Effector memory CD4-positive, alpha-beta T cell (primary cell): ENCODE measurements around the gene DDX19B.
"Not testable (repeated sequence)": the region's sequence is repeated elsewhere in the genome, so short reads cannot be mapped to it uniquely, and the experiment has no call there.

Experiments used
- DNase-seq, 3 donors: peaks; one replicate each; pipeline ENCODE4 v3.0.0-alpha.2; 2020
- H3K27ac ChIP-seq: 2 replicates; pipeline ENCODE4 v1.7.0; 2013; ENCODE audit warnings: mild to moderate bottlenecking, low read length, moderate library complexity; ENCODE audit not compliant: insufficient read depth, poor library complexity, severe bottlenecking
- H3K27me3 ChIP-seq: replicated peaks from 2 replicates; pipeline ENCODE4 v1.7.0; 2013; ENCODE audit warnings: mild to moderate bottlenecking, low read length; ENCODE audit not compliant: insufficient read depth, control insufficient read depth, poor library complexity, severe bottlenecking
- H3K36me3 ChIP-seq: 2 replicates; pipeline ENCODE4 v1.7.0; 2013; ENCODE audit warnings: mild to moderate bottlenecking, low read length, moderate library complexity; ENCODE audit not compliant: control insufficient read depth, insufficient read depth
- H3K4me1 ChIP-seq: 2 replicates; pipeline ENCODE4 v1.7.0; 2013; ENCODE audit warnings: low read length, mild to moderate bottlenecking; ENCODE audit not compliant: control insufficient read depth, insufficient read depth, poor library complexity, severe bottlenecking
- H3K4me3 ChIP-seq: 2 replicates; pipeline ENCODE4 v1.7.0; 2013; ENCODE audit warnings: low read length, low read depth, mild to moderate bottlenecking; ENCODE audit not compliant: insufficient read depth, poor library complexity, severe bottlenecking
- H3K9me3 ChIP-seq: 2 replicates; pipeline ENCODE4 v1.7.0; 2013; ENCODE audit warnings: mild to moderate bottlenecking, low read length, moderate library complexity; ENCODE audit not compliant: control insufficient read depth
- total RNA-seq, 3 donors: gene quantifications; one replicate each; lab custom pipeline; 2026; lab: John Stamatoyannopoulos, UW

DDX19B gene
- 15.2 to 20.7 (median 17.7) reads per million in 3 donors for total RNA-seq

DNA sequence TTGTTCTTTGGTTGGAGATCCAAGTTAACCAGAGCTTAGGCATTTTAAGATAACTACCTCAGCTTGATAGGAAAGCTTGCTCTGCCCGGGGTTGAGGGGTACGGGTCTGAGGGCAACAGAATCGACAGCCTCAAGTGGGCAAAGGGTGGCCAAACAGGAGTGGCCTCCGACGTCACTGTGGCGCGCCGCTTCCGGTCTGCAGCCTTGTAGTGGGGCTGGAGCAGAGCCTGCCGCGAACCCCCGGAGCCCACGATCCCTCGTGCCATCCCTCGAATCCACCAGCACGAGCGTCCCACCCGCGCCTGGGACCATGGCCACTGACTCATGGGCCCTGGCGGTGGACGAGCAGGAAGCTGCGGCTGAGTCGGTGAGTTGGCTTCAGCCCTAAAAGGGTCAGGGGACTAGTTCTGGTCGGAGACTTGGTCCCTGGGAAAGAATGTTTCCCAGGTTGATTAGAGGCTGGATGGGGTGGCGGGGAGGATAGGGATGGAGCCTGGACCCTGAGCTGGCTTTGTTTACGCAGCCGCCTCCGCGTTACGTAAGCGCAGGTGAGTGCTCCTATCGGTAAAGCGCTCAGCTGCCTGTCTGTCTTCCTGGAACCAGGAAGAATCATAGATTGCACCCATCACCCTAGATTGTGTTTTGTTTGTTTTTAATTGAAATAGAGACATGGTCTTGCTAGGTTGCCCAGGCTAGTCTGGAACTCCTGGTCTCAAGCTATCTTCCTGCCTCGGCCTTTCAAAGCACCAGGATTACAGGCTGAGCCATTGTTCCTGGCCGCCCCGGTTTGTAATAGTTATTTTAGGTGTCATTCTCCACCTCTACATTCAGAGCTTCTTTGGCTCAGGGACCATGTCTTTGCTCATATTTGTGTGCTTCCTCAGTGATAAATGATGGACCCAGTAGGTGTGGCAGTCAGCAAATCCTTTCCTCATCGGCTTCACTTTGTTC is at the start of gene DDX19B:
Gene DDX19B (plus strand): TSS at position 199 of the 951 bp plus-strand sequence. CDS start 112 bp downstream, at position 311.
- peak; percentile 27 to 42 (median 28) for DNase-seq
- H3K9me3 ChIP-seq: no peaks in the 10 kb centered on the region
- H3K4me3 ChIP-seq: peak within 1 kb of the TSS; percentile 76
- peak within 1 kb of the TSS; percentile 92 for H3K27ac ChIP-seq
- H3K27me3 ChIP-seq: no peaks in the 10 kb centered on the region
- H3K36me3 ChIP-seq: no peaks in the 10 kb centered on the region
- peaks cover 11% of the 10 kb centered on the region for H3K4me1 ChIP-seq

DNA sequence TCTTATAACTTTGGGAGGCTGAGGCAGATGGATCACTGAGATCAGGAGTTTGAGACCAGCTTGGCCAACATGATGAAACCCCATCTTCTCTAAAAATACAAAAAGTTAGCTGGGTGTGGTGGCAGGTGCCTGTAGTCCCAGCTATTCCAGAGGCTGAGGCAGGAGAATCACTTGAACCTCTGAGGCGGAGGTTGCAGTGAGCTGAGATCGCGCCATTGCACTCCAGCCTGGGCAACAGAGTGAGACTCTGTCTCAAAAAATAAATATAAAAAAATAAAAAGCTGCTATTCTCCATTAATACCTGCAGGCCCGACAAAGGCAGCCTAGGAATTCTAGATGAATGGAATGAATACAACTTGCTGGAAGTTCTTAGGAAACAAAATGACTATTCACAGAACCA is 49.3 kb upstream of the DDX19B start:
- not testable (repeated sequence) for H3K27ac ChIP-seq, DNase-seq

DNA sequence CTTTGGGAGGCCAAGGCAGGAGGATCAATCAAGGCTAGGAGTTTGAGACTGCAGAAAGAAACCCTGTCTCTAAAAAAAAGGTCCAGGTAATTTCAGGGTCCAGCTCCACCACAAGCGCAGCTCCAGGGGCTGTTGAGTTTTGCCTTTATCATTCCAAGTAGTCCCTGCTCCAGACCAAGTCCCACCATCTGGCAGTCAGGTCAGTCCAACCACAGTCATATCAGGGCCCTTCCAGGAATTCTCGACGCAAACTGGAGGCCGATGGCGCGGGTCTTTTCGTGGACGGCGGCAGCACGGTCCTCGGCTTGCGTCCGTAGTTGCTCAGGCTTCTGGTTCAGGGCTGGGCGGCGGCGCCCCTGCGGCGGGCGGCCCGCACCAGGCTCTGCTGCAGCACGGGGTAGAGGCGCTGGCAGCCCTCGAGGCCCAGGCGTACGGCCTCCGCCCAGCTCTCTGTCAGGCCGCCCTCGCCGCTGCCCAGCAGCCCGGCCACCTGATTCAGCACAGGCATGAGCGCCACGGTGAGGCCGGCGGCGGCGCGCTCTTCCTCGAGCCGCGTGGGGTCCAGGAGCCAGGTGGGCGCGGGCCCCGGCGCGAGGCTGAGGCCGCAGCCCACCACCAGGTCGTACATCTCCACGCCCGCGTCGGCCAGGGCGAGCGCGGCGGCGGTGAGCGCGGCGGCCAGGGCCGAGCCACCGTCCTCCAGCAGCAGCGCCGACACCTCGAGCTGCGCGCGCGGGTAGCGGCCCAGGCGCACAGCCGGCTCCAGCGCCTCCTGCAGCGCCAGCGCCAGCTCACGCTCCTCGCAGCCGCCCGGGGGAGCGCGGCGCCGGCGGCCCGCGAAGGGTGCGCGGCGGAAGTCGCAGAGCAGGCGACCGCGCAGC is 48.0 kb upstream of the DDX19B start:
- DNase-seq: peak in 2 of 3 donors; percentile 6 to 16
- Histone ChIP-seq H3K9me3 (no peaks in the 10 kb centered on the region), H3K36me3 (peaks cover 19% of the 10 kb centered on the region), H3K4me3 (peak overlapping the region; percentile 59), H3K4me1 (peaks cover 10% of the 10 kb centered on the region), H3K27ac (peak overlapping the region; percentile 86), H3K27me3 (no peaks in the 10 kb centered on the region)

More for the DNA sequence above, 49.3 kb upstream of the DDX19B start:
- not testable (repeated sequence) for H3K9me3 ChIP-seq, H3K4me3 ChIP-seq, H3K27me3 ChIP-seq
- peaks cover 10% of the 10 kb centered on the region for H3K4me1 ChIP-seq
- peaks cover 10% of the 10 kb centered on the region for H3K36me3 ChIP-seq

DNA sequence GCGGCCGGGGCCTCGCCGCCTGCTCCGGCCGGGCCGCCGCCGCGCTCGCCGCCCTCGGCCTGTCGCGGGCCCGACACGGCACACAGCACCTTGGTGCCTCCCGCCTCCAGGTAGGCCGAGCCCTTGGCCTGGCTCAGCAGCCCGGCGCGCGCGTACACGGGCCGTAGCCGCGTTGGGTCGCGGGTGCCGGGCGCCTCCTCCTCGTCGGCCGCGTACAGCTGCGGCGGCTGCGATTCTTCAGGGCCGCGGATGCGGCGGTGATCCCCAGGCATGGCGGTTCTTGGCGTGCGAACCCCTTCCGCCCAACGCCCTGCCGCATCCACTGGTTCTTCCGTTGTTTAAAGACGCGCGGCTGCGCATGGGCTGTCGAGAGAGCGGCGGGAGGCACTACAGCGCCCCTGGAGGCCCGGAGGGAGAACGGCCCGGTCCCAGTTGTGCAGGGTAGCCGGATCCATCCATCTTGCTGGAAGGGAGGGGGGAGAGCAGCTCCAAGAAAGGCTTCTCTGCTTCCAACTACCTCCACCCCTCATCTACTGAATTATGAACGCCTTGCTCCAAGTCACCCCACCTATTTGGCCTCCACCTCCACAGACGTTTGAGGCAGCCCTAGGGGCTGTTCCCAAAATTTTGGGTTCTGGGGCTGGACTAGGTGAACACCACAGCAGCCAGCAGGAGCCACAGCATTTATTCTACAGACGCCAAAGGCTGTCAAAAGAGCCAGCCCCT is 47.2 kb upstream of the DDX19B start, which contains the start of gene EXOSC6:
Gene EXOSC6 (minus strand): TSS at position 312 of the 726 bp plus-strand sequence. CDS start 40 bp downstream, at position 272.
- DNase-seq: peak; percentile 86 to 88 (median 86)
- peak within 1 kb of the TSS; percentile 70 for H3K4me3 ChIP-seq
- H3K27ac ChIP-seq: peak within 1 kb of the TSS; percentile 86
- peaks cover 26% of the 10 kb centered on the region for H3K36me3 ChIP-seq
- no peaks in the 10 kb centered on the region for H3K9me3 ChIP-seq
- H3K4me1 ChIP-seq: peaks cover 10% of the 10 kb centered on the region
- H3K27me3 ChIP-seq: no peaks in the 10 kb centered on the region

DNA sequence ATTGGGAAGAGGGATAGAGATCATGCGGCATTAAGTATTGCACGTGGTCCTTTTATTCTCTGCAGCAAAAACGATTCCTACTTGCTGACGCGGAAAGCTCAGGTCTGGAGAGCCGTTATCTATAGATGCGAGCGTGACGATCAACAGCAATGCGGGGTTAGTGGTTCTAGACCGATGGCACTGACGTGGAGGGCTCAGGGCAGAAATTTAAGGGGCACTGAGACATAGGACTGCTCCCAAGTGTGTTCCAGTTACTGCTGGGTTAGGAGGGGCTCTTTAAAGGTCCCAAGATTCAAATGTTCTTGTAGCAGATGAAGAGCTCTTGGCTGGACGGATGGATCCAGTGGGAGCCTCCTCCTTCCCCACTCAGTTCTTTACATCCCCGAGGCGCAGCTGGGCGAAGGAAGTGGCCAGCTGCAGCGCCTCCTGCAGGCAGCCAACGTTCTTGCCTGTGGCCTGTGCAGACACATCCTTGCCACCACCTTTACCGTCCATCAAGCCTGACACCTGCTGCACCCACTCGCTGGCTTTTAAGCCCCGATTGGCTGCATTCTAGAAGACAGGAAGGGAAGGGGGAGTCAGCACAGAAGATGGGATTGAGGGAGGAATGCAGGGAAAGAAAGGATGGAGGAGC is 46.5 kb upstream of the DDX19B start:
- peaks cover 31% of the 10 kb centered on the region for H3K36me3 ChIP-seq
- DNase-seq: no peak
- no peaks in the 10 kb centered on the region for H3K9me3 ChIP-seq

DNA sequence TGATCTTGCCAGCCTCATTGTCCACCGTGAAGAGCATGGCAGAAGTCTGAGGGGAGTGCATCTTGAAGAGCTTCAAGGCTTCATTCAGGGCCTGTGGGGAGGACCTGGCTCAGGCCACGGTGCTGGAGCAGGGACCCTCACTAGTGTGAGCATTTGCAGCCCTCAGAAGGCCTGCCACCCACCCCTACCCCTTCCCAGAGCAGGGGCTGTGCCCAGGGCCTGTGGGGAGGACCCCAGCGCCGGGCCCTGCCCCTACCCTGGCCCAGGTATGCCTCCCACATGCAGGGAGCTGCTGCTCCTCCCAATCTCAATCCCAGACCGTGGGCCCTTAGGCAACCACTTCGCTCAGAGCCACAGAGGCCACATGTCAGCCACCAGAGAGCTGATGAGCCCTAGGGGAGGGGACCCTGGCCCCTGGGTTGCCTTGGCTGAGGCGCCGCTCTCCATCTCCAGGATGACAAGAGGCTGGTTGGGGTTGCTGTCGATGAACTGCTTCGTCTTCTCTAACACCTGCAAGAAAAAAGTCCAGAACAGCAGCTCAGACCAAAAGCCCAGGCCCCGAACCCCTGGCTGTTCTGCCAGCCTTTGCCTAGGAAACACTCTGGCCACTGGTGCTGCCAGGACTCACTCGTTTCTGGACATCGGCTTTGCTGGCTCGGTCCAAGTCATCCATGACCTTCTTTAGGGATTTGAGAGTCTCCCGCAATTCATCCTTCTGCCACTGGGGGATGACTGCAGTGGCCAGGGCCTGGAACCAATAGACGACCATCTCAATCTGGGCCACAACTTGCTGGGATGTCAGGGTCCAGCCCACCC is 45.5 kb upstream of the DDX19B start:
- H3K27ac ChIP-seq: no peak overlapping the region
- H3K4me3 ChIP-seq: no peak overlapping the region
- peaks cover 10% of the 10 kb centered on the region for H3K4me1 ChIP-seq
- H3K36me3 ChIP-seq: peaks cover 37% of the 10 kb centered on the region
- no peaks in the 10 kb centered on the region for H3K9me3 ChIP-seq
- no peaks in the 10 kb centered on the region for H3K27me3 ChIP-seq
- DNase-seq: peak in 1 of 3 donors; percentile 12

More for the DNA sequence above, 46.5 kb upstream of the DDX19B start:
- peaks cover 10% of the 10 kb centered on the region for H3K4me1 ChIP-seq
- H3K4me3 ChIP-seq: no peak overlapping the region
- no peak overlapping the region for H3K27ac ChIP-seq
- no peaks in the 10 kb centered on the region for H3K27me3 ChIP-seq

DNA sequence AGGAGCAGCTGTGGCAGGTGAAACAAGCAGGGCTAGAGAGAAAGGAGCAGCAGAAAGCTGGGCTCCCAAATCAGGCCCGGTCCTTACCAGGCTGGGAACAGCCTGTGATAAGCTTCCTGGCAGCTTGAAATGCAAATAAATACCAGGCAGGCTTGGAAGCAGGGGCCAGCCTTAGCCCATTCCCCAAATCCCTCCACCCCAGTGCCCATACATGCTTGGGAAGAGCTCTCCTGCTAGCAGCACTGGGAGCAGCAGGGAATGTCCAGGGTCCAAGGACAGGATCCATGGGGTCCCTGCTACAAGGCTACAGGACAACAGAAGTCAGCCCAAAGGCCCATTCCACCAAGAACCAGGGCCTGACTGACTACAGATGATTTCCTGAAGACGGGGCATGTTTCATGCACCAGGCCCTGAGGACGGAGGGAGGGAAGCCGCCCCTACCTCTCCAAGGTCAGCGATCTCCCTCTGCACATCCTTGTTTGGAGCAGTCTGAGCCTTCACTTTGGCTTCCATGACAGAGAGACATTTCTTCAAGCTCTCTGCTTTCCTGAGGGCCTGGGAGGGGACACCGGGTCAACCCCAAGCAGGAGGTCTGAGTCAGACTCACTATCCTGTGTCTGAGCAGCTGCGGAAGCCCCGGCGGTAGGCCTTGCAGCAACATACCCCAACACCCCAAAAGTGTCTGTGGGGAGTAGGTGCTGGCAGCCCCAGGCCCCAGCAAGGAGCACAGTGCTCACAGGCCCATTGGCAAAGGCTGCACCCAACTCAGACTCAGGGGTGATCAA is 44.6 kb upstream of the DDX19B start:
- Histone ChIP-seq H3K9me3 (no peaks in the 10 kb centered on the region), H3K27me3 (no peaks in the 10 kb centered on the region), H3K36me3 (peaks cover 46% of the 10 kb centered on the region), H3K27ac (no peak overlapping the region), H3K4me3 (no peak overlapping the region), H3K4me1 (peaks cover 9% of the 10 kb centered on the region)
- DNase-seq: no peak

DNA sequence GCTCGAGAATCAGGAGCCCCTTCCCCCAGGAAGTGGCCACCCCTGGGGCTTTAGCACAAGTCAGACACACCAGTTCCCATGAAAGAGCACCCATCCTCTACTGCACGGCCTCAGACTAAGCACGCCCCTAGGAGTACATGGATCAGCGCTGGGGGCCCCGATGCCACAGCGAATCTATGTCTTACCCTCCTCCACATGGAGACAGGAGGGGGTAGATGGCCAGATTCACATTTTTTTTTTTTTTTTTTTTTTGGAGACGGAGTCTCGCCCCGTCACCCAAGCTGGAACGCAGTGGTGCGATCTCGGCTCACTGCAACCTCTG is 44.1 kb upstream of the DDX19B start:
- no peak for DNase-seq
- no peak overlapping the region for H3K27ac ChIP-seq
- no peaks in the 10 kb centered on the region for H3K9me3 ChIP-seq
- H3K27me3 ChIP-seq: no peaks in the 10 kb centered on the region
- H3K36me3 ChIP-seq: peaks cover 48% of the 10 kb centered on the region
- H3K4me1 ChIP-seq: peaks cover 4% of the 10 kb centered on the region
- no peak overlapping the region for H3K4me3 ChIP-seq
